Ecto neural progenitor cell (in vitro differentiated cells): ENCODE results near the gene NACAD.
"Not testable (repeated sequence)": the region's sequence is repeated elsewhere in the genome, so short reads cannot be mapped to it uniquely, and the experiment has no call there.

Source experiments
- DNase-seq: peaks from one replicate; pipeline ENCODE4 v3.0.0-alpha.2; 2018; ENCODE audit warnings: low spot score

NACAD gene

GRCh38 chr7:45055594-45056219, 33.1 kb downstream of the NACAD start:
- DNase-seq: no peak

- DNase-seq: no peak
These were observed 33.8 kb downstream of the NACAD start for GRCh38 chr7:45055016-45055415.

GRCh38 chr7:45054442-45054841, 34.3 kb downstream of the NACAD start:
- no peak for DNase-seq

DNA sequence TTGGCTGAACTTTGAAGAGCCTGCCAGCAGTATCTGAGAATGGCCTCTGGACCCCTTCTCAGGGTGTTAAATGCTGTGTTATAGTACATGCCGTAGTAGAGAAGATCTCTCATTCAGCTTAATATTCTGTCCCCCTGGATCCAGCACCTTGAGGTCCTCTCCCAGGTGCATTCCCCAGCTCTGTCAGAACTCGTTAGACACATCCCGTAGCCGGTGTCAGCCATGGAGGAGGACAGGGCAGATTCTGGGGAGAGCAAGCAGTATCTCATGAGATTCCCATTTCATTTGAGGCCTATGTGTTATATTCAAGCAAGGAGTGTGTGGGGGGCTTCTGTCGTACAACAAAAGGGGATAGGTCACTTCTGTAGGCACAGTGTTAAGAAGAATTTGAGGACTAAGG, 34.8 kb downstream of the NACAD start:
- no peak for DNase-seq

- no peak for DNase-seq
These were observed 35.4 kb downstream of the NACAD start for GRCh38 chr7:45053401-45053800.

- DNase-seq: no peak
These were observed 36.8 kb downstream of the NACAD start for GRCh38 chr7:45052011-45052410.

GRCh38 chr7:45050198-45050597, 38.6 kb downstream of the NACAD start:
- DNase-seq: no peak

DNA sequence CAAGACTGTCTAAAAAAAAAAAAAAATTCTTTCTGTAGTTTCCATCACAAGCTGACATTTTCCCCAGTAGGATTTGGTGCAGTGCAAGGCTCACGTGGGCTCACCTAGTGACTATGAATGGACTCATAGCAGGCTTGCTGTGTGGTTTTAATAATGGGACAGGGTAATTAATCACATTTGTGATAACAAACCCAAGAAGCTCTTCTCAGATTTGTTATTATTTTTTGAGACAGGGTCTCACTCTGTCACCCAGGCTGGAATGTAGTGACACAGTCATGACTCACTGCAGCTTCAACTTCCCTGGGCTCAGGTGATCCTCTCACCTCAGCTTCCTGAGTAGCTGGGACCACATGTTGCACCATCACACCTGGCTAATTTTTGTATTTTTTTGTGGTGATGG, 40.0 kb downstream of the NACAD start:
- no peak for DNase-seq

DNA sequence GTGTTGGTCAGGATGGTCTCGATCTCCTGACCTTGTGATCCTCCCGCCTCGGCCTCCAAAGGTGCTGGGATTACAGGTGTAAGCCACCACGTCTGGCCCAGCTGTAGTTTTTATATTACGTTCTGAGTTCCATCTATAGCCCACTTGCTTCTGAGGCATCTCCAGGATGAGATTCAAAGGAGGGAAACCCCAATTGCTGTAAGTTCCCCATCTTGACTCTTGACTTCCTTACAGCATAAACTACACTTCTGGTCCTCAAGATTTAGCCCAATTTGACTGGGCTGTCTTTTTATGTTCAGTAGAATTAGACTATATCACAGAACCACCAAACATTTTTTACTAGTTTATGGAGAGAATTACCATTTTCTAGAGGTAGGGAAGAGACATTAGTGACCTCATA, 44.4 kb downstream of the NACAD start:
- no peak for DNase-seq

GRCh38 chr7:45039106-45039505, 49.7 kb downstream of the NACAD start:
- DNase-seq: no peak

GRCh38 chr7:45037876-45038275, 50.9 kb downstream of the NACAD start:
- DNase-seq: no peak

- DNase-seq: no peak
These were observed 52.0 kb downstream of the NACAD start for GRCh38 chr7:45036796-45037195.

DNA sequence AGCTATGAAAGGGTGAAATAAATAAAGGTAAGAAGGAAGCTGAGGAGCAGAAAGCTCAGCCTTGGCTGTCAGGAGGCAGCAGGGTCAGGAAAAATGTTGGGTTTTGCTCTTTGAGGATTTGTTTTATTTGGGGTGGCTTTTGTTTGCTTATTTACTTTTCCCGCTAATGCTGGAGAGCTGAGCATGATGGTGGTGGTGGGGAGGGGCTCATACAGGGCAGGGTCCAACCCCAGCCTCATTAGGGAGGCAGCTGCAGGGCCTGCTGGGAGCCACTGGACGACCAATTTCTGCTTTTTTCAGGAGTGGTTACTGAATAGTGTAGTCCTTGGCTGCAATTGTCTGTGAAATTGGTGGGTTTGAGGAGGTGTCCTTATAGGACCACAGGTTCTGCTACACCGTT, 52.5 kb downstream of the NACAD start:
- no peak for DNase-seq

DNA sequence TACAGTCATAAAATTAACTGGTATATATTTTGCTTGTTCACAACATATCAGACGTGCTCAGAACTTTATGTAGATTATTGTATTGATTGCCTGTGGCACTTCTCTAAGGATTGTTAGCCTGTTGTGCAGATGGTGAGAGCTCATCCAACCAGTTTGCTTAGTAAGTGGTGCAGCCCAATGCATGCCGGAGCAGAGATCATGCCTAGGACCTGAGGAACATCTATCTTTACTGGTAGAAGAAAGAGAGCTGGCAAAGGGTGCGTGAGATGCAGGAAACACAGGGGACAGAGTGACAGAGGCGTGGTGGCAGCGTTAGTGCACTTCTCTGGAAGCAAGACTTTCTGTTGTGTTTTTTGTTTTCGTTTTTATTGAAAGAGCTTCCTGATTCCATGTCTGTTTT, 52.9 kb downstream of the NACAD start:
- DNase-seq: no peak

GRCh38 chr7:45035371-45035770, 53.4 kb downstream of the NACAD start:
- no peak for DNase-seq

DNA sequence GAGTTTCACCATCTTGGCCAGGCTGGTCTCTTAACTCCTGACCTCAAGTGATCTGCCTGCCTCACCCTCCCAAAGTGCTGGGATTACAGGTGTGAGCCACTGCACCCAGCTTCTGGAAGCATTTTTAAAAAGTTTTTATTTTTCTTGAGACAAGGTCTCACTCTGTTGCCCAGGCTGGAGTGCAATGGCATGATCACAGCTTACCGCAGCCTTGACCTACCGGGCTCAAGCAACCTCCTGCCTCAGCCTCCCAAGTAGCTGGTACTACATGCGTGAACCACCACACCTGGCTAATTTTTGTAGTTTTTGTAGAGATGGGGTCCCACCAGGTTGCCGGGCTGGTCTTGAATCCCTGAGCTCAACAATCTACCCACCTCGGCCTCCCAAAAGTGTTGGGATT, 54.1 kb downstream of the NACAD start:
- DNase-seq: not testable (repeated sequence)

DNA sequence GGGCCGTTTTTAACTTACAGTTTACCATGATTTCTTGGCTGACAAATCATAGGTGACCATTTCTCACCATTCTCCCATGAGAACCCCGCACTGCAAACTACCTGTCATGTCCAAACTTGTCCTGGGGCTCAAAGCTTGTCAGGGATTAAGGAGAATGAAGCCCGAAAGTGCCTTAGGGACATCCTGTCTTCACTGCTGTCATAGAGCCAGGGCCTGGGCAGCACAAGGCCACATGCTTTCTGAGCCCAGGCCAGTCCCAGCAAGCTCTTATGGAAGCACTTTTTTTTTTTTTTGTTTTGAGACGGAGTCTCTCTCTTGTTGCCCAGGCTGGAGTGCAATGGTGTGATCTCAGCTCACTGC, 54.9 kb downstream of the NACAD start:
- DNase-seq: no peak

GRCh38 chr7:45033261-45033930, 55.4 kb downstream of the NACAD start:
- DNase-seq: no peak

GRCh38 chr7:45032421-45032820, 56.3 kb downstream of the NACAD start:
- no peak for DNase-seq

- no peak for DNase-seq
These were observed 56.9 kb downstream of the NACAD start for GRCh38 chr7:45031829-45032228.
